ENCODE measurements around the gene ATPAF2. TPM values are rescaled to one million over a fixed set of nuclear protein-coding genes. Genes with fewer than 3 reads are reported as not detected.

The ATPAF2 gene
- polyA plus RNA-seq, 2 of the 4 experiments (the other 2 are of a cell fraction): 20.0 to 21.4 TPM

DNA sequence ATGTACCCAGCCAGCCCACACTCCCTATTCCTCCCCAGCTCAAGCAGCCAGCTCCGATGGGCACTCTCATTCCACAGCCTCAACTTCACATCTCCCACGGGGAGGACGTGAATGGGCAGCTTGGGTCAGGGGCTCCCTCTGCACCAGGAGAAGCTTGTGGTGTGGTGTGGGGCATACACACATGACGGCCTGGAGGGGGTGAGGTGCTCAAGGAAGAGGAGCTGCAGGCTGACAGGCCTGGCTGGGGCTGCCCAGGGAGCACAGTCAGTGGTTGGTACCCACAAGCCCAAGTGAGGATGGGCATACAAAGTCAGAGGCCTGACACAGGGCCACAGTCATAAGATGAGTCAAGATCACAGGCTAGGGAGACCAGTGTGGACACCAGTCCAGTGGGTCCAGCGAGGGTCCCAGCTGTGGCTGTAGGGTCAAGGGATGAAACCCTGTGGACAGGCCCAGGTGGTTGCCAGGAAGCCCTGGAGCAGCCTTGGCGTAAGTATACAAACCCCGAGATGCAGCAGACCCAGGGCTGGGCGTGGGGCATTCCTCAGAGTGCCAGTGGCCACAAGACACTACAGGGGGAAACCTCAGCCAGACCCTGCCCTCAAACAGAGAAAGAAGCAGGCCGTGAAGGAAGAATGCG is 61.9 kb downstream of the ATPAF2 start:
- ATAC-seq (no peak), FAIRE-seq (no peak), DNase-seq (ENCODE audit: low read depth in 1 of 2, low spot score in 1 of 2) (no peak)
- WGBS (ENCODE audit: missing lambda C conversion rate): 72% methylated on average over 10 of the region's 10 CpGs
- Histone ChIP-seq H3K9me3 (no peaks in the 10 kb centered on the region), H3K27ac (no peak overlapping the region), H3K4me2 (no peak overlapping the region), H3K4me3 (no peak overlapping the region), H3K4me1 (peaks cover 7% of the 10 kb centered on the region)
- POLR2A ChIA-PET: no interaction called here
- CTCF ChIA-PET: interaction anchor here (0.9 to 1.6 kb wide), 4 partner anchors 11 to 164 kb away, joined by 3 to 4 read pairs (median 3); no protein-coding TSS in a partner anchor
- TF ChIP-seq, protein P1, sequence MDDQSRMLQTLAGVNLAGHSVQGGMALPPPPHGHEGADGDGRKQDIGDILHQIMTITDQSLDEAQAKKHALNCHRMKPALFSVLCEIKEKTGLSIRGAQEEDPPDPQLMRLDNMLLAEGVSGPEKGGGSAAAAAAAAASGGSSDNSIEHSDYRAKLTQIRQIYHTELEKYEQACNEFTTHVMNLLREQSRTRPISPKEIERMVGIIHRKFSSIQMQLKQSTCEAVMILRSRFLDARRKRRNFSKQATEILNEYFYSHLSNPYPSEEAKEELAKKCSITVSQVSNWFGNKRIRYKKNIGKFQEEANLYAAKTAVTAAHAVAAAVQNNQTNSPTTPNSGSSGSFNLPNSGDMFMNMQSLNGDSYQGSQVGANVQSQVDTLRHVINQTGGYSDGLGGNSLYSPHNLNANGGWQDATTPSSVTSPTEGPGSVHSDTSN (IDR thresholded peaks at IDR 0.05): no peak
- no peak for TF ChIP-seq SMC3 (IDR thresholded peaks at IDR 0.05)
- no peak for TF ChIP-seq RFX5 (IDR thresholded peaks at IDR 0.05)
- TF ChIP-seq MAFK (IDR thresholded peaks at IDR 0.05; ENCODE audit: partially characterized antibody): no peak
- no peak for TF ChIP-seq JUNB (IDR thresholded peaks at IDR 0.05)
- TF ChIP-seq NR3C1 (IDR thresholded peaks at IDR 0.05): no peak
- no peak for TF ChIP-seq NPAS2 (CRISPR knock-in tag; IDR thresholded peaks at IDR 0.05; ENCODE audit: borderline replicate concordance)
- TF ChIP-seq, protein P2, sequence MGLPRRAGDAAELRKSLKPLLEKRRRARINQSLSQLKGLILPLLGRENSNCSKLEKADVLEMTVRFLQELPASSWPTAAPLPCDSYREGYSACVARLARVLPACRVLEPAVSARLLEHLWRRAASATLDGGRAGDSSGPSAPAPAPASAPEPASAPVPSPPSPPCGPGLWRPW (IDR thresholded peaks at IDR 0.05): no peak
- TF ChIP-seq, protein P3, sequence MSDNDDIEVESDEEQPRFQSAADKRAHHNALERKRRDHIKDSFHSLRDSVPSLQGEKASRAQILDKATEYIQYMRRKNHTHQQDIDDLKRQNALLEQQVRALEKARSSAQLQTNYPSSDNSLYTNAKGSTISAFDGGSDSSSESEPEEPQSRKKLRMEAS (IDR thresholded peaks at IDR 0.05): no peak
- no peak for TF ChIP-seq GATA3 (IDR thresholded peaks at IDR 0.05; ENCODE audit: borderline replicate concordance)
- no peak for TF ChIP-seq BHLHE40 (IDR thresholded peaks at IDR 0.05; ENCODE audit: low read depth, low read length)
- no peak for TF ChIP-seq ESRRA (IDR thresholded peaks at IDR 0.05; ENCODE audit: borderline replicate concordance, low read length)
- no peak for TF ChIP-seq CEBPB (IDR thresholded peaks at IDR 0.05)
- TF ChIP-seq KDM5A (IDR thresholded peaks at IDR 0.05): no peak
- TF ChIP-seq, protein P4, sequence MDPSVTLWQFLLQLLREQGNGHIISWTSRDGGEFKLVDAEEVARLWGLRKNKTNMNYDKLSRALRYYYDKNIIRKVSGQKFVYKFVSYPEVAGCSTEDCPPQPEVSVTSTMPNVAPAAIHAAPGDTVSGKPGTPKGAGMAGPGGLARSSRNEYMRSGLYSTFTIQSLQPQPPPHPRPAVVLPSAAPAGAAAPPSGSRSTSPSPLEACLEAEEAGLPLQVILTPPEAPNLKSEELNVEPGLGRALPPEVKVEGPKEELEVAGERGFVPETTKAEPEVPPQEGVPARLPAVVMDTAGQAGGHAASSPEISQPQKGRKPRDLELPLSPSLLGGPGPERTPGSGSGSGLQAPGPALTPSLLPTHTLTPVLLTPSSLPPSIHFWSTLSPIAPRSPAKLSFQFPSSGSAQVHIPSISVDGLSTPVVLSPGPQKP (IDR thresholded peaks at IDR 0.05; ENCODE audit: low read depth, low read length): no peak

GRCh38 chr17:17975436-17975835 is 63.5 kb downstream of the ATPAF2 start:
- Histone ChIP-seq H3K4me2 (no peak overlapping the region), H3K9me3 (no peaks in the 10 kb centered on the region), H3K4me1 (peaks cover 18% of the 10 kb centered on the region), H3K4me3 (no peak overlapping the region), H3K27ac (no peak overlapping the region)
- no peak for DNase-seq (ENCODE audit: low read depth in 1 of 2, low spot score in 1 of 2)
- no peak for ATAC-seq
- FAIRE-seq: no peak
- 76% methylated on average over 8 of the region's 8 CpGs for WGBS (ENCODE audit: missing lambda C conversion rate)
- TF ChIP-seq, protein P5, sequence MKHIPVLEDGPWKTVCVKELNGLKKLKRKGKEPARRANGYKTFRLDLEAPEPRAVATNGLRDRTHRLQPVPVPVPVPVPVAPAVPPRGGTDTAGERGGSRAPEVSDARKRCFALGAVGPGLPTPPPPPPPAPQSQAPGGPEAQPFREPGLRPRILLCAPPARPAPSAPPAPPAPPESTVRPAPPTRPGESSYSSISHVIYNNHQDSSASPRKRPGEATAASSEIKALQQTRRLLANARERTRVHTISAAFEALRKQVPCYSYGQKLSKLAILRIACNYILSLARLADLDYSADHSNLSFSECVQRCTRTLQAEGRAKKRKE (CRISPR knock-in tag; IDR thresholded peaks at IDR 0.05; ENCODE audit: low read depth): no peak
- TF ChIP-seq, protein P3 (IDR thresholded peaks at IDR 0.05): no peak
- TF ChIP-seq RARB (CRISPR knock-in tag; IDR thresholded peaks at IDR 0.05) (no peak), CHD2 (IDR thresholded peaks at IDR 0.05; ENCODE audit: low read length, partially characterized antibody) (no peak), KDM1A (IDR thresholded peaks at IDR 0.05; ENCODE audit: low read depth) (no peak), MYC (IDR thresholded peaks at IDR 0.05; ENCODE audit: borderline replicate concordance, low read length) (no peak), PHF8 (IDR thresholded peaks at IDR 0.05; ENCODE audit: borderline replicate concordance, low read depth) (no peak), EHMT2 (IDR thresholded peaks at IDR 0.05; ENCODE audit: low read depth) (no peak), NPAS2 (CRISPR knock-in tag; IDR thresholded peaks at IDR 0.05; ENCODE audit: borderline replicate concordance) (no peak)
- ChIA-PET CTCF (interaction anchor here (0.6 to 1.3 kb wide), 4 partner anchors 10 to 392 kb away, joined by 3 to 4 read pairs (median 3); no protein-coding TSS in a partner anchor), POLR2A (no interaction called here)
